Forelimb muscle (tissue), 1 donor: ENCODE results near the gene ADK. TPM values are rescaled to one million over a fixed set of nuclear protein-coding genes. Genes with fewer than 3 reads are reported as not detected.
"Not testable (repeated sequence)": the region's sequence is repeated elsewhere in the genome, so short reads cannot be mapped to it uniquely, and the experiment has no call there.

Experiments used
- DNase-seq: peaks from one replicate; pipeline ENCODE4 v3.0.0-alpha.2; 2013; ENCODE audit warnings: low read depth
- polyA plus RNA-seq: library from polyadenylated mRNA; unstranded; fragments of 120-200 nt; gene quantifications from one replicate; pipeline ENCODE4 v1.2.1, GENCODE V29; 2013; ENCODE audit not compliant: insufficient read length

ADK gene
- polyA plus RNA-seq, 1 donor: 31.0 TPM

DNA sequence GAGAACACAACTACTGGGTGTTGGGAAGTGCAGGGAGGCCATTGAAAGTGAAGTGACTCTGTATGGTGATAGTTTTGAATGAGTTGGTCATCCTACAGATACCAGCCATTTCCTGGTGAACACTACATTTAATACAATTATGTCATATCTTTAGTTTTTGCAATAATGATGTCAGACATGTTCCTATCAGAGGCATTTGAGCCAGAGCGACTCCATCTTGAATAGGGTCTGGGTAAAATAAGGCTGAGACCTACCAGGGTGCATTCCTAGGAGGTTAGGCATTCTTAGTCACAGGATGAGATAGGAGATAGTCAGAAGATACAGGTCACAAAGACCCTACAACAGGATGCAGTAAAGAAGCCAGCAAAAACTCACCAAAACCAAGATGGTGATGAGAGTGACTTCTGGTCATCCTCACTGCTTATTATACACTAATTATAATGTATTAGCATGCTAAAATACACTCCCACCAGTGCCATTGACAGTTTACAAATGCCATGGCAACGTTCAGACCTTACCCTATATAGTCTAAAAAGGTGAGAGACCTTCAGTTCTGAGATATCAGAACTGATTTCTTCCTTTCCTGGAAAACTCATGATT lies 28.2 kb downstream of the ADK start:
- no peak for DNase-seq

- no peak for DNase-seq
Observed at GRCh38 chr10:74186678-74187077, 35.7 kb downstream of the ADK start.

DNA sequence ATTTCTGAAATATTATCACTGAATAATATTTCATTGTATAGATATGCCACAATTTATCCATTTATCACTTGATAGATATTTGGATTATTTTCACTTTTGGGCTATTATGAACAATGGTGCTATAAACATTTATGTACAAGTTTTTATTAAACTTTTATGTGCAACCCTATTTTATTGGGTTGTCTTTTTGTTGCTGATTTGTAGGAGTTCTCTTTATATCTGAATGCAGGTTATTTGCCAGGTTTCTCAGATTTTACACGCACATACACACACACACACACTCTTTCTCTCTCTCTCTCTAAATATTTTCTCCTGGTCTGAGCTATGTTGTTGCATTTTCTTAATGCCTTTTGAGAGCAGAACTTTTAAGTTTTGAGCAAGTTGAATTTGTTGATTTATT lies 36.2 kb downstream of the ADK start:
- no peak for DNase-seq

GRCh38 chr10:74188617-74189016 lies 37.6 kb downstream of the ADK start:
- not testable (repeated sequence) for DNase-seq

GRCh38 chr10:74189999-74190421 lies 39.0 kb downstream of the ADK start:
- DNase-seq: no peak

DNA sequence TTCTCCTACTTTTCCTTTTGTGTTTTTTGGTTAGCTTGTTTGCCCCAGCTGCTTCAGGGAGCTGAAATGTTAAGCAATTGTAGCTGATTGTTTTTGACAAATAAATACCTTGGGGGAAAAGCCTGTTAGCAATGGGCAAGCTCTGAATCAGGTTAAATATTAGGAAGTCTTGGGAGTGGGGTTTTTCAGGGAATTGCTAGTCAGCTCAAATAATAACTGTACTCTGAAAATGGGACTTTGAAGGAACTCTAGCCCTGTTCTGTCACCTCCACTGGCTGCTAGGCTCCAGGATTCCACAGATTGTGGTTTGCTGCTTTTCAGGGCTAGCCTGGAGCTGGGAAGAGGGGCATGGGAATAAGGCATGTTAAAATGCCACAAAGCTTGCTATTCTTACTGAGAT lies 39.5 kb downstream of the ADK start:
- no peak for DNase-seq

- no peak for DNase-seq
Observed at GRCh38 chr10:74194545-74194944, 43.5 kb downstream of the ADK start.

- no peak for DNase-seq
Observed at GRCh38 chr10:74194999-74195398, 44.0 kb downstream of the ADK start.

GRCh38 chr10:74199315-74199714 lies 48.3 kb downstream of the ADK start:
- no peak for DNase-seq

DNA sequence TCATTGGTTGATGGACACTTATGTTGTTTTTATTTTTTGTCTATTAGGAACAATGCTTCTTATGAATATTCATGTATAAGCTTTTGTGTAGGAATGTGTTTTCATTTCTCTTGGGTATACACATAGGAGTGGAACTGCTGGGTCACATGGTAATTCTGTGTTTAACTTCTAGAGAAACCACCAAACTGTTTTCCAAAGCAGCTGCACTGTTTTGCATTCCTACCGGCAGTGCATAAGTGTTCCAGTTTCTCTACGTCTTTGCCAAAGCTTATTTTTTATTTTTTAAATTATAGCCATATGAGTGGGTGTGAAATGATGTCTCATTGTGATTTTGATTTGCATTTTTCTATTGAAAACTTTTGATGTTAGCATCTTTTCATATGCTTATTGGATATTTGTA lies 51.3 kb downstream of the ADK start:
- DNase-seq: no peak

DNA sequence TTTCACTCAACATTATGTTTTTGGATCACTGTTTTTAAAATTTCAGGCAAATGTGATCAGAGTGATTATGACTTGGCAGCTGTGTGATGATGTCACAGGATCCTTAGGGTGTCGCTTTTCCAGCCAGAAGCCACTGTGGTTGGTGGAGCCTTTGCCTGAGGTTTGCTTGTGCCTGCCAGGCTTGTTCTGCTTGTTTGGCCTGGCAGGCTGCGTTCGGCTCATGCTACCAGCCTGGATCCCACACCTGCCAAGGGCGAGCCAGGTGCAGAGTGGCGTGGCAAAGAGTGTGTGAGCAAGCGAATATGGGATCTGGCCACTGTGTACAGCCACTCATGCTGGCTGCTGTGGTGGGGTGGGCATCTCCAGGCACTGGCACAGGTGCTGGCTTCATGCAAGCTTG lies 55.7 kb downstream of the ADK start:
- no peak for DNase-seq

GRCh38 chr10:74207691-74208480 lies 56.9 kb downstream of the ADK start:
- DNase-seq: no peak

DNA sequence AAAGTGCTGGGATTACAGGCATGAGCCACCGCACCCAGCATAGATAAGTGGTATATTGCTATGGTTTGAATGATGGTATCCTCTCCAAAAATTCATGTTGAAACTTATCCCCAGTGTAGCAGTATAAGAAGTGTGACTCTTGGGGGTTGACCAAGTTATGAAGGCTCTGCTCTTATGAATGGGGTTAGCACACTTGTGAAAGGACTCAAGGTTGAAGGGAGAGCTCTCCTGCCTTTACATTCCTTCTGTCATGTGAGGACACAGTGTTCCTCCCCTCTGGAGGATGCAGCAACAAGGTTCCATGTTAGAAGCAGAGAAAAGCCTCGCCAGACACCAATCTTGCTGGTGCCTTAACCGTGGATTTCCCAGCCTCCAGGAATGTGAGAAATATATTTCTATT lies 58.0 kb downstream of the ADK start:
- DNase-seq: no peak

- no peak for DNase-seq
Observed at GRCh38 chr10:74213019-74213418, 62.0 kb downstream of the ADK start.

DNA sequence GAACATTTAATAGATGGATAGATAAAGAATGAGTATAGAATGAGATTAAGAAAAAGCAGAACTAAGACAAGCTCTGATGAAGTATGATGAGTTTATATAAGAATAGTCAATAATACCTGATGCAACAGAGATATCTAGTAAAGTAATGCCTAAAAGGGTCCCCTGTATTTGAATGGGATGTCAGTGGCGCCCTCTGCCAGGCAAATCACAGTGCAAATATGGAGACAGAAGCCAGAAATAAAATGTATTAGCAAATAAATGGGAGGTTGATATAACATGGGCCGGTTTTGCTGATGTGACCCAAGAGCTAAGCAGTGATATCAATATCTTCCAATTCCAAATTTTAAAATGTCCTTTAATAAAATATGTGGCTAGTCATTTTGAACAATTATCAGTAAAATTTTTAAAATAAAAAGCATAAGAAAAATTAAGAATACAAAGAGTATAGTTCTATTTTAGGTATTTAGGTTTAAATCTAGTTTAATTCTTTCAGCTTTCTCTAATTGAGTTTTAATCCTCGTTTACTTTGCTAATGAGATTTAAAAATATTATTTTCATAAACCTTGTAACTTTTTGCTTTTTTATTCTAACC lies 62.6 kb downstream of the ADK start:
- DNase-seq: no peak

DNA sequence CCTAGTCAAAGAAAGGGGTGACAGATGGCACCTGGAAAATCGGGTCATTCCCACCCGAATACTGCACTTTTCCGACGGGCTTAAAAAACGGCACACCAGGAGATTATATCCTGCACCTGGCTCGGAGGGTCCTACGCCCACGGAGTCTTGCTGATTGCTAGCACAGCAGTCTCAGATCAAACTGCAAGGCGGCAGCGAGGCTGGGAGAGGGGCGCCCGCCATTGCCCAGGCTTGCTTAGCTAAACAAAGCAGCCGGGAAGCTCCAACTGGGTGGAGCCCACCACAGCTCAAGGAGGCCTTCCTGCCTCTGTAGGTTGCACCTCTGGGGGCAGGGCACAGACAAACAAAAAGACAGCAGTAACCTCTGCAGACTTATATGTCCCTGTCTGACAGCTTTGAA lies 66.1 kb downstream of the ADK start:
- DNase-seq: not testable (repeated sequence)

DNA sequence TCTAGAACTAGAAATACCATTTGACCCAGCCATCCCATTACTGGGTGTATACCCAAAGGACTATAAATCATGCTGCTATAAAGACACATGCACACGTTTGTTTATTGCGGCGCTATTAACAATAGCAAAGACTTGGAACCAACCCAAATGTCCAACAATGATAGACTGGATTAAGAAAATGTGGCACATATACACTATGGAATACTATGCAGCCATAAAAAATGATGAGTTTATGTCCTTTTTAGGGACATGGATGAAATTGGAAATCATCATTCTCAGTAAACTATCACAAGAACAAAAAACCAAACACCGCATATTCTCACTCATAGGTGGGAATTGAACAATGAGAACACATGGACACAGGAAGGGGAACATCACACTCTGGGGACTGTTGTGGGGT lies 71.4 kb downstream of the ADK start:
- not testable (repeated sequence) for DNase-seq

GRCh38 chr10:74223755-74224529 lies 72.9 kb downstream of the ADK start:
- DNase-seq: no peak

GRCh38 chr10:74227697-74228424 lies 76.8 kb downstream of the ADK start:
- DNase-seq: no peak

- no peak for DNase-seq
Observed at GRCh38 chr10:74231375-74231774, 80.4 kb downstream of the ADK start.

DNA sequence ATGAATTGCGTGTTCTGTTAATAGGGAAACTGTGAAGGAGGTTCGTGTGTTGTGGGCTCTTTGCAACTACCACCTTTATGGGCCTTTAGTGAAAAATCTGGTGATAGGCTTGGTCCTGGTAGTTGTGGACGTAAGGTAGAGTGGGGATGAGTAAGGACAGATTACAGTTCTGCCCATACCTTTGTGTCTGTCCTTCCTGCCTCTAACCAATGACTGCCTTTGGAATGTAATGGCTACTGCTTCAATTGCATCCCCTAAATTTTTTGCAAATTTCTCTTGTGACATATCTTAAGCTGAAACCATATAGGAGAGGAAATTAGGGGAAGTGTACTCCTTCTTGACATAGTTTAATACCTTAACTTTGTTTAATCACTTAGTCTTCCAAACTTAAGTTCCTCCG lies 82.3 kb downstream of the ADK start:
- no peak for DNase-seq

- no peak for DNase-seq
Observed at GRCh38 chr10:74234569-74234968, 83.5 kb downstream of the ADK start.
